B cell (primary cell): Measurements from ENCODE around the gene FMOD.

Source experiments
- CTCF ChIP-seq: fragments of 200-600 bp; IDR thresholded peaks from one replicate; pipeline ENCODE4 v1.8.0; 2022; ENCODE audit warnings: antibody characterized with exemption, mild to moderate bottlenecking
- EZH2 ChIP-seq: IDR thresholded peaks from 2 replicates; pipeline ENCODE4 v1.6.1; 2012; ENCODE audit warnings: borderline replicate concordance, low read depth, mild to moderate bottlenecking, moderate library complexity, low read length; ENCODE audit not compliant: insufficient read depth, poor library complexity, severe bottlenecking

- TF ChIP-seq CTCF (no peak), EZH2 (no peak)
These were observed 9.7 kb upstream of the FMOD start for GRCh38 chr1:203360547-203361185.
